Progenitor cell of endocrine pancreas (in vitro differentiated cells): ENCODE measurements around the gene ACTL7B. TPM values are rescaled to one million over a fixed set of nuclear protein-coding genes. Genes with fewer than 3 reads are reported as not detected.

Source experiments
- DNase-seq: peaks from one replicate; pipeline ENCODE4 v3.0.0; 2021; ENCODE audit warnings: low spot score; ENCODE audit not compliant: unreplicated experiment
- H3K27ac Mint-ChIP-seq: 2 replicates; pipeline ENCODE4 v1.8.0; 2021; ENCODE audit warnings: mild to moderate bottlenecking, moderate library complexity, mixed read lengths
- H3K27me3 Mint-ChIP-seq: 2 replicates; pipeline ENCODE4 v1.8.0; 2021; ENCODE audit warnings: mixed read lengths
- H3K36me3 Mint-ChIP-seq: 2 replicates; pipeline ENCODE4 v1.8.0; 2022; ENCODE audit warnings: mixed read lengths; ENCODE audit not compliant: insufficient read depth
- H3K4me1 Mint-ChIP-seq: 2 replicates; pipeline ENCODE4 v1.8.0; 2021; ENCODE audit warnings: low read depth, mixed read lengths
- H3K4me3 Mint-ChIP-seq: 2 replicates; pipeline ENCODE4 v1.8.0; 2021; ENCODE audit warnings: low read depth, mild to moderate bottlenecking, moderate library complexity, mixed read lengths
- H3K9me3 Mint-ChIP-seq: 2 replicates; pipeline ENCODE4 v1.8.0; 2021; ENCODE audit warnings: low read depth, mixed read lengths
- total RNA-seq: library from RNA; stranded (reverse); gene quantifications from 2 replicates; pipeline ENCODE4 v1.2.1, GENCODE V29; 2021
- TF ChIP-seq, protein P1 (sequence below): fragments of 200-600 bp; sonication (generic); IDR thresholded peaks from one replicate; pipeline ENCODE4 v1.5.0; 2021; ENCODE audit warnings: antibody characterized with exemption, mild to moderate bottlenecking; ENCODE audit not compliant: unreplicated experiment

The ACTL7B gene
- total RNA-seq, 1 donor from 2014 or later = 0.19 TPM

DNA sequence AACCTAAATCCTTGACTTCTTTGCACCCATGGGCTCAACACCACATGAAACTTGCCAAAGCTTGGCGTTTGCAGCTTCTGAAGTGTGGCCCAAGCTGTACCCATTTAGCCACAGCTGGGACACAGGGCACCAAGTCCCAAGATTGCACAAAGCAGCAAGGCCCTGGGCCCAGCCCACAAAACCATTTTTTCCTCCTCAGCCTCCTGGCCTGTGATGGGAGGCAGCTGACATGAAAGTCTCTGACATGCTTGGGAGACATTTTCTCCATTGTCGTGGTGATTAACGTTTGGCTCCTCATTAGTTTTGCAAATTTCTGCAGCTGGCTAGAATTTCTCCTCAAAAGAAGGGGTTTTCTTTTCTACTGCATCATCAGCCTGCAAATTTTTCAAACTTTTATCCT lies 32.0 kb downstream of the ACTL7B start:
- H3K27ac Mint-ChIP-seq = no peak overlapping the region
- peaks cover 4% of the 10 kb centered on the region for H3K4me1 Mint-ChIP-seq
- H3K9me3 Mint-ChIP-seq = peaks cover 16% of the 10 kb centered on the region
- TF ChIP-seq, protein P1, sequence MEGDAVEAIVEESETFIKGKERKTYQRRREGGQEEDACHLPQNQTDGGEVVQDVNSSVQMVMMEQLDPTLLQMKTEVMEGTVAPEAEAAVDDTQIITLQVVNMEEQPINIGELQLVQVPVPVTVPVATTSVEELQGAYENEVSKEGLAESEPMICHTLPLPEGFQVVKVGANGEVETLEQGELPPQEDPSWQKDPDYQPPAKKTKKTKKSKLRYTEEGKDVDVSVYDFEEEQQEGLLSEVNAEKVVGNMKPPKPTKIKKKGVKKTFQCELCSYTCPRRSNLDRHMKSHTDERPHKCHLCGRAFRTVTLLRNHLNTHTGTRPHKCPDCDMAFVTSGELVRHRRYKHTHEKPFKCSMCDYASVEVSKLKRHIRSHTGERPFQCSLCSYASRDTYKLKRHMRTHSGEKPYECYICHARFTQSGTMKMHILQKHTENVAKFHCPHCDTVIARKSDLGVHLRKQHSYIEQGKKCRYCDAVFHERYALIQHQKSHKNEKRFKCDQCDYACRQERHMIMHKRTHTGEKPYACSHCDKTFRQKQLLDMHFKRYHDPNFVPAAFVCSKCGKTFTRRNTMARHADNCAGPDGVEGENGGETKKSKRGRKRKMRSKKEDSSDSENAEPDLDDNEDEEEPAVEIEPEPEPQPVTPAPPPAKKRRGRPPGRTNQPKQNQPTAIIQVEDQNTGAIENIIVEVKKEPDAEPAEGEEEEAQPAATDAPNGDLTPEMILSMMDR = no peak
- H3K36me3 Mint-ChIP-seq = peaks cover 2% of the 10 kb centered on the region
- no peak for DNase-seq
- no peaks in the 10 kb centered on the region for H3K27me3 Mint-ChIP-seq
- no peak overlapping the region for H3K4me3 Mint-ChIP-seq

DNA sequence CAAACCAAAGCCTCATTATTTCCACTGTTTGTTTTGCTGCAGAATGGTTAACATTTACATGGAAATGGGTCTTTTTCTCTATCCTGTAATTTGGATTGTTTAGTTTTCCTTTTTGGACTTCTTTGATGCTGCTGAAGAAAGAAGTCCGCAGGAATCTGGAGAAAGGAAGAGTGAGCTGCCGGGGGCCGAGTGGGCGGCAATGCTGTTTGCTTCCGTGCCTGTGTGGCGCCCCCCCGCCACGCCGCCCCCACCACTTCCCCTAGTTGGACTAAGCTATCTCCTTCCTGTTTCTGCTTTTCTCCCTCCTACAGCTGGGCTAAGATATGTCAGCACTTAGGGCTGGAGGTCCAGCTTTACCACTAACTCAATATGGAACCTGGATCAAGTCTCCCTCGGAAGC lies 39.7 kb downstream of the ACTL7B start:
- Mint-ChIP-seq H3K36me3 (no peaks in the 10 kb centered on the region), H3K27ac (no peak overlapping the region), H3K4me3 (no peak overlapping the region), H3K27me3 (peaks cover 6% of the 10 kb centered on the region), H3K9me3 (no peaks in the 10 kb centered on the region), H3K4me1 (no peaks in the 10 kb centered on the region)
- TF ChIP-seq, protein P1 = no peak
- no peak for DNase-seq

DNA sequence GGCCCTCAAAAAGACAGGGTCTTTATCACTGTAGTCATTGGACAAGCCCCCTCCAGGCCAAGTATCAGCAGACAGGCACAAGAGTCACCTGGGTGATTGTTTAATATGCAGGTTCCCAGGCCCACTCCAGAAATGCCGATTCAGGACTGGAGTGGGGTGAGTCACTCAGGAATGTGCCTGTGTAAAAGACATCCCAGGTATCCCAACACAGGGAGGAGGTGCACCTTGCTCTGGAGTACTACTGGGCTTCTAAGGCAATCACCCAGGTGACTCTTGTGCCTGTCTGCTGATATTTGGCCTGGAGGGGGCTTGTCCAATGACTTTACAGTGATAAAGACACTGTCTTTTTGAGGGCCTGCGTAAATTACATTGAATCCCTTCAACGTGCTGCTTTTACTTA lies 40.6 kb downstream of the ACTL7B start:
- Mint-ChIP-seq H3K9me3 (no peaks in the 10 kb centered on the region), H3K27me3 (peaks cover 7% of the 10 kb centered on the region), H3K27ac (no peak overlapping the region), H3K36me3 (no peaks in the 10 kb centered on the region), H3K4me1 (no peaks in the 10 kb centered on the region), H3K4me3 (no peak overlapping the region)
- DNase-seq = no peak
- TF ChIP-seq, protein P1 = no peak

DNA sequence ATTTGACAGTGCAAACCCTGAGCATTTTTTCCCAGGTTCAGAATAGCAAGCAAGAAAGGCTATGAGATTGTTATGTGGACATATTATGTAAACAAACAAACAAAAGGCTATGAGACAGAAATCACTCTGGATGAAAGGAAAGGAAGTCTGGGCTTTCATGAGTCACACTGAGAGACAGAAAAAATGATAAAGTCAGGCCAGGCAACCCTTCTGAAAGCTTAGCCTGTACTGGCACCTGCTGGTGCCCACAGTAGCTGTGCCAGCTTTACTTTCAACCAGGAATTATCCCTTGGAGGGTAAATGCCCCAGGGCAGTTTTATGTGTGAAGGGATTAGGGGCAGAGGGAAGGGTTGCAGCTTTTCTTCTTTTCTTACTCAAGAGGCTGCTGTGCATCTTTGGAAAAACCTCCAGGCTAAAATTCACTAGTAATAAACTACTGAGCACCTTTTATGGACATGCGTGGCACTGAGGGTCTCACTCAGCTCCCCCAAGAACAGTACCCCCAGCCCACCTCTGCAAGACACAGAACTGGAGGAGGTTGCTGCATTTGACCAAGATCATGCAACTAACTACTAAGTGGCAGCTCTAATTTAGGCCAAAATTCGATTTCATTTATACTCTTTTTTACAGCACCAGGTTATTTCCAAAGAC lies 41.7 kb downstream of the ACTL7B start:
- Mint-ChIP-seq H3K27me3 (peaks cover 10% of the 10 kb centered on the region), H3K4me3 (no peak overlapping the region), H3K9me3 (no peaks in the 10 kb centered on the region), H3K27ac (no peak overlapping the region), H3K36me3 (no peaks in the 10 kb centered on the region), H3K4me1 (no peaks in the 10 kb centered on the region)
- DNase-seq = no peak
- TF ChIP-seq, protein P1 = no peak

DNA sequence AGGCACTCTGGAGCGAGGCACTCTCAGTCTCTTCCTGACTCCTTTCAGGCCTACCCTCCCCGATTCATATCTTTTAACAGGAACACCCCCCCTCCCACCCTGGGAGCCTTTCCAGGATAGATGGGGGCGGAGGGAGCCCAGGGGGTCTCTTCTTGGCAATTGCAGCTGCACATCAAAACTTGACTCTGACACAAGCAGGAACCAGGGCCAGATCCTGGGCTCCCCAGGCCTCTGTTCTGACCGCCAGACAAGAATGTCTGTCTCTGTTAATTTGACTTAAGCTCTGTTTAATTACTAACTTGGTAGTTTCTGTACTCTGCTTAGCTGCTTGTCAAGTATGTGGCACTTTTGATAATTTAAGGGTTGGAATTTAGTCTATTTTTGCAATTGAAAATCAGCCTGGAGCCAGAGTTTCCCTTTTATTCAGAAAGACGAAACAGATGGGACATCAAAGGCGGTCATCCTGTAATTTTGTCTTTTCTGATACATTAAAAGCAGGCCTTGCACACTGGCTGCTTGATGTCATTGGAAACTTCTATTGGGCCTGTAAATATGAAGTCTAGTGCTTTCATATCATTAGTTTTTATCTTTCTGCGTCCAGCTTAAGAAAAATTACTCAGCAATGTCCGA lies 43.3 kb downstream of the ACTL7B start:
- H3K36me3 Mint-ChIP-seq = no peaks in the 10 kb centered on the region
- no peaks in the 10 kb centered on the region for H3K9me3 Mint-ChIP-seq
- no peak for DNase-seq
- H3K4me3 Mint-ChIP-seq = no peak overlapping the region
- no peak overlapping the region for H3K27ac Mint-ChIP-seq
- H3K4me1 Mint-ChIP-seq = no peaks in the 10 kb centered on the region
- H3K27me3 Mint-ChIP-seq = peaks cover 10% of the 10 kb centered on the region
- TF ChIP-seq, protein P1 = no peak
